GM18517 (cell line): Measurements from ENCODE around the gene DLG1.

Experiments used
- ATAC-seq: cut with Tn5 transposase; IDR thresholded peaks from one replicate; pipeline ENCODE4 v1.9.1; 2021; ENCODE audit warnings: mild to moderate bottlenecking, moderate library complexity; ENCODE audit not compliant: unreplicated experiment

The DLG1 gene

DNA sequence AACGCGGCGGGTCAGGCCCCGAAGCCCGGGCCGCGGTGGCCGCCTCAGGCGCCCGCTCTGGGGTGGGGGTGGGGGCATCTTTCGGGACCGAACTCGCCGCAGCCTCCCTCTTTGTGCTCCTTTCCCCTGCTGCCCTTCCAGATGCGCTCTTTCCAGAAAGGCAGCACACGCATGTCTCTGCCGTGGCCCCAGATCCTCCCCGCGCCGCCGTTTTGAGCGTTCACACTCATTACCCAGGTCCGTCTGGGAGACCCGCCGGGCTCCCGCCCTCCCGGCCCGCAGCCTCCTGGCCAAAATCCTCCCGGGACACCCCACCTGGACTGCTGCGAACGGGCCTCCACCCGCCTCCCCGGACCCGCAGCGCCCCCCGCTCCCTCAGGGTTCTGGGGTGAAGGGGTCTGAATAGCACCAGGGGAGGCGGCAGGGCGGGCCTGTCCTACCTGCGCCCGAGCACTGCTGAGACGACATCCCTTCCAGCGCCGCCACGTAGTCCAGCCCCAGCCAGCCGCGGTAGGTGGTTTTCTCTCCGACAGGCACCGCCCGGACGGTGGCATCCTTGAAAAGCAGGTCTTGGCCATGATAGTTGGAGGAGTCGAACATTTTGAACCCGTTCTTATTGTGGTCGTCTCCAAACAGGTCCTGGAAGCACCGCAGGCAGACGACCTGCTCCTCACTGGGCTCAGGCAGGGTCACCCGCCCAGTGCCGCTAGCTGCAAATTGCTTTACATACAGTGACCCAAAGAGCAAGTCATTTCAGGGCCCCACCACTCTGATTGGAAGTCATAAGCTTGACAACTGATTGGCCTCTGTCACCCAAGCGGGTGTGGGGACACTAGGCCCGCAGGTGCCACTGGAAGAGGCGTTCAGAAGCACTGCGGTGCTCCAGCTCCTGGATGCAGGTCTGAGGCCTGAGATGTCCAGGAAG, 294.7 kb downstream of the DLG1 start:
- ATAC-seq = peak; percentile 12

DNA sequence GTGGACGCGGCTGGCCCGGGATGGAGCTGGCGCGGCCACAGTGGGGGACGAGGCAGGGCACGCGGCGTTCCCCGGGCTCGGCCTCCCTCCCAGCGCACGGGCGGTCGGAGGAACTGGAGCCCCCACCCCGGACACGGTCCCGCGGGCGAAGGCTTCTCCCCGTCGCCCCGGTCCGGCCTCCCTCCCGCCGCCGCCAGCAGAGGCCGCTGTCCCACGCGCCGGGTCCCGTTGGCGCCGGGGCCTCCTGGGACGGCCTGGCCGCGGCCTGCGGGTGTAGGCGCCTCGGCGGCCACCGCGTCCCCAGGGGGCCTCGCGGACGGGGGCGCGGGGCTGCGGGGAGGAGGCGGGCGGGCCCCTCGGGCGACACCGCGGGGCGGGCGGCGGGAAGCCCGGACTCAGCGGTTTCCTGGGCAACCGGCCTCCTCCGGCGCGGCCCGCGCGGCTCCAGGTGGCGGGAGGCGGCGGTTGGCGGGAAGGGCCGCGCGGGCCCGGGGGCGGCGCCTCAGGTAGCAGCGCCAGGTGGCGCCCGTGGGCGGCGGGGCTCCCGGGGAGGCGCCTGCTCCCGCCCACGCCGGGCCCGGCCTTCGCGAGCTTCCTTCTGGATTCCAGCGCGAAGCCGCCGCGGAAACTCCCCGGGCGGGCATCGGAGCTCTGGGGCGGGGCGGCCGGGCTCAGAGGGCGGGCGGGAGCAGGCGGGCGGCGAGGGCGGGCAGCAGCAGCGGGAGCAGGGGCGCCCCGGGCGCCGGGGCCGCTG, 295.5 kb downstream of the DLG1 start:
- ATAC-seq = peak; percentile 59

DNA sequence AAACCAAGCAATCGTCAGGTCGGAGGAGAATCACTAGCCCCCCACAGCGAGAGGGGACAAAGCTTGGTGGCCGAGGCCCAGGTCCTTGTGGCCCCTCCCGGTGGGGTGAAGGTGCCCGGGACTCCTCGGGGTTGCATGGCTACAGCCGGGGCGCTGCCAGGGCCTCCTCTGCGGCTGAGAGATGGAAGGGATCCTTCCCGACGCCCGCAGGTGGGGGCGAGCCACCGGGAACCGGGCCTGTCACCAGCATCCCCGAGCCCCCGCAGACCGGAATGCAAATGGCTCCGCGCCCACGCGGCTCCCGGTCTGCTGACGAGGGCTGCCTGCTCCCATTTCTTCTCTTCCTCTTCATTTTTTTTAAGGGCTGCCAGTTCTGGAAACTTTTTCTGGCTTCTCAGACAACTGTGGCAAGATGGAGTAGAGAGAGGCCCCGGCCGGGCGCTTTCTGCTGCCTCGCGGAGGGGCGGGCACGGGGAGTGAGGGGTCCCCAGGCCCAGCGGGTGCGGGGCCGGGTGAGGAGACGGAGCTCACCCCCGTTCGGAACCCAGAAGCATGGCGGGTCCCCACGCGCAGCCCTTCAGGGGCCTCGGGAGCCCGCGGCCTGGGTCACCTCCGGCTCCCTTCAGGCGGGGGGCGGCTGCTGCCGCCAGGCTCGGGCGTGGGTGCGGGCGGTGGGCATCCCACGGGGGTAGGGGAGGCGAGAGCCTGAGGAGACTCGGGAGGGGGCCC, 296.3 kb downstream of the DLG1 start:
- no peak for ATAC-seq

DNA sequence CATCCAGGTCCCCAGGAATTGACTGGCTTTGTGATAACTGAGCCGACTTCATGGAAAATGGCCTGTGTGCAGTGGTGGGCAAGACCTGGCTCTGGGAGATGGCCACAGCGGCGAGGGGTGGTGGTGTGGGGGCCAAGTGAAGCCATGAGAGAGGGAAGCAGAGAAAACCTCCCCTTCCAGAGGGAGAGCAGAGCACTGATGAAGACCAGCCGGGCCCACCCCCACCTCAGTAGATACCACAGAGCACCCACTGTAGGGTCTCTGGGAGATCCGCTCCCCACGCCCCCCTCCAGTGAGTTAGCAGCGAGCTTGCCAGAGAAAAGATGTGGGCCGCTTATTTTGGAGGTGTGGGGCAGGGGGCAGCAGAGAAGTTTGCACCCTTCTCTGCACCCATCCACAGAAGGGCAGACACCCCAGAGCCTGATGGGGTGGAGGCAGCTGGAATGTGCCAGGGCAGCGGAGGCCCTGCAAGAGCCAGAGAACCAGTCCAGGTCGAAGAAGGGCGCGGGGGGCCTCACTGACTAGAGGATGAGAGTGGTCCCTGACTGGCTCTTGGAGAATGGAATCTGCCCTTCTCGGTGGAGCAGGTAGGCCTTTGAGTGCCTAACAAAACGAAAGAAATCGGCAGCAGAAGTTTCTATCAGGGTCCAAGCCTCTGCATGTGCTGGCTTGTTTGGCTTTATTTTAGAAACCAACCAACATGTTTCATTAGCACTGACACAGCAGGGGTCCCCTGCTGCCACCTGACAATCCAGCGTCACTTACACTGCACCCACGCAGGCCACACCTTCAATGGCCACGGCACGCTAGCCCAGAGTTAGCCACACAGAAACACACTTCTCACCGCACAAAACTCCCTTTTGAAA, 297.1 kb downstream of the DLG1 start:
- no peak for ATAC-seq

GRCh38 chr3:197000211-197000610, 298.2 kb downstream of the DLG1 start:
- ATAC-seq = no peak

GRCh38 chr3:196998966-196999760, 299.2 kb downstream of the DLG1 start:
- no peak for ATAC-seq

- ATAC-seq = no peak
Measured at GRCh38 chr3:196997311-196997710, 301.1 kb downstream of the DLG1 start.

DNA sequence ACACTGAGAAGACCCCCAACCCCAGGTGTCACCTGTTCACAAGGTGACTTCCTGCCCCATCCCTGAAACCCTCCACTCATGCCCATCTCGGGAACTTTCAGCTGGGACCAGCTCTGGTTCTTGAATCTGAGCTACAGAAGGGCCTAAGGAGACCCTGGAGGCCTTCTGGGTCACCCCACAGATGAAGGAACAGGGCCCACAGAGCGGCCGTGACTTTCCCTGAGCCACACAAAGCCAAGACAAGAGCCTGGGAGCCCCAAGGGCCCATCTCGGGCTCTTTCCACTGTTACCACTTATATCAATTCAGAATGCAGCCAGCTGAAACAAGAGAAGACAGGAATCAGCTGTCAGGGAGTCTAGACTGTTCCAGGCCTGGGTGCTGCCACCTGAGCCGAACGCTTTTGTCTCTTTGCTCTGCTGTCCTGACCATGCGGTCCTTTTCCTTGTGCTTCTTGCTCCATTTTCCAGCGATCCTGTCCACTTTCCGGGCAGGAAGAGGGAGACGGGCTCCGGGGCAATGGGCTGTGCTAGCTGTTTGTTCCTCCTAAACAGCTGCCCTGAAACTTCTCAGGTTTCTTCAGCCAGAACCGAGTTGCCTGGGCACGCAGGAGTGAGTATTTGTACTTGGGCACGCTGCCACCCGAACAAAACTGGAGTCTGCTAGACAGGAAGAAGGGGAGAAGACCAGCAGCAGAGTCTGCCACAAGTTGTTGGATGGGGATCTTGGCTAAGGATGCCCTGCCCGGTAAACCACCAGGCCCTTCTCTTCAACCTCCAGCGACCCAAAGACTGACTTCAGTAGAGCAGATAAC, 301.8 kb downstream of the DLG1 start:
- ATAC-seq = no peak

DNA sequence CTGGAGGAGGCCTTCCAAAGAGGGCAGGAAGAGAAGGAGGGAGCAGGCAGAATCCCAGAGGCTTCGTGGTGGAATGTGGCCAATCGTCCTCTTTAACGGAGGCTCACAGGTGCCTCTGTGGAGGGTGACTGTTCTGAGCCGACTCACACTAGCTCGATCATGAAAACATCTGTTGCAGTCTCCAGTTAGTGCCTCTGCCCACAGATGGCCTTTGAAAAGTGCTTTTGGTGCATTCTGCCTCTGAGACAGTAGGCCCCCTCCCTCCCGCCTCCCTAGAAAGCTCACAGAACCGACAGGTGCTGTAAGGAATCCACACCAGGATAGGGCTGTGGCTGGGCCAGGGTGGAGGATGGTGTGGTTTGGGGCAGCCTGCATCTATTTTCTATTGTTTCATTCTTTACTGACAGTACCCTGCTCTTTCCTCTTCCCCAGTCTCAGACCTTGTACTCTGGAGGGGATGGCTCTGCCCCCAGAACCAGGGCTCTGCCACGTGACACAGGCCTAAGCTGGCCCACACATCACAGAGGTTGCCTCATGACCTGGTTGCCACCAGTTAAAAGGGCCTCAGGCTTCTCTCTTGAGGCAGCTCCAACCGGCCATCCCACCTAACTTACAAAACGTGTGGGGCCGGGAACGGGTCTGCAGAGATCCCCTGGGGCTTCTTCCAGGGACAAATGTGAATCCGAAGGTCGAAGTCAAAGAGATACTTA, 302.6 kb downstream of the DLG1 start:
- ATAC-seq = no peak

GRCh38 chr3:196995027-196995426, 303.4 kb downstream of the DLG1 start:
- no peak for ATAC-seq

DNA sequence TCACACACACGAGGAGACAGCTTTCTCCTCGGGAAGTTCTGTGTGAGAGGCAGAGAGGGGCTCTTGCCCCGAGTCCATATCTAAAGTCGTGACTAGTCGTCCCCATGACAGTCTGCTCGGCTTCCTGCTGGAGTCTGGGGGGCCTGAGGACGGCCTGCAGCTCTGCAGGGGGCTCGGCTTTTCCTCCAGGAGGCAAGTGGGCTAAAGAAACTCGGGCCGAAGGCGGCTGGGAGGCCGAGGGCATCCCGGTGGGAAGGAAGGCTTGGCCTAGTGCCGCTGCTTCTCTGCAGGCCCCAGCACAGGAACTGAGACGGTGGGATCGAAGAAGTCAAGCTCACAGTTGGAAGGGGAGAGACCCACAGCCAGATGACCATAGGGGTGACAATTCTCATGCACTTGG, 304.4 kb downstream of the DLG1 start:
- no peak for ATAC-seq
